ENCODE results near the gene SRF. TPM values are rescaled to one million over a fixed set of nuclear protein-coding genes. Genes with fewer than 3 reads are reported as not detected.

Gene SRF
- total RNA-seq, 1 experiment from 2014 or later, result 27.4 TPM

DNA sequence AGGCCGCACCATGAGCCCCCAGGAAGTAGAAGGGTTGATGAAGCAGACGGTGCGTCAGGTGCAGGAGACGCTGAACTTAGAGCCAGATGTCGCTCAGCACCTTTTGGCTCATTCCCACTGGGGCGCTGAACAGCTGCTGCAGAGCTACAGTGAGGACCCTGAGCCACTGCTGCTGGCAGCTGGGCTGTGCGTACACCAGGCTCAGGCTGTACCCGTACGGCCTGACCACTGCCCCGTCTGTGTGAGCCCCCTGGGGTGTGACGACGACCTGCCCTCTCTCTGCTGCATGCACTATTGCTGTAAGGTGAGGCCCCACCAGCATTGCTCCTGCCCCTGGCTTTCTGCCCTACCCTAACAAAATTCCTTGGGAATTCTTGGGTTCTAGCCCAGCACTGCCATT lies 45.1 kb downstream of the SRF start:
- Histone ChIP-seq H2AFZ (ENCODE audit: low read length) (no peak overlapping the region), H3K4me1 (ENCODE audit: low read length) (no peaks in the 10 kb centered on the region), H3K9me2 (replicated peaks; ENCODE audit: insufficient read depth, low read length) (no peaks in the 10 kb centered on the region), H3K4me2 (ENCODE audit: low read depth, low read length, poor library complexity, severe bottlenecking) (no peak overlapping the region), H3K4me3 (ENCODE audit: low read length) (no peak overlapping the region), H3K36me3 (ENCODE audit: insufficient read depth, low read length) (peaks cover 10% of the 10 kb centered on the region), H3K79me2 (ENCODE audit: low read length) (no peaks in the 10 kb centered on the region), H3K27ac (ENCODE audit: low read length) (no peak overlapping the region), H3K9me3 (ENCODE audit: low read length) (no peaks in the 10 kb centered on the region), H3K27me3 (ENCODE audit: low read length) (no peaks in the 10 kb centered on the region), H3K9ac (ENCODE audit: low read length) (no peak overlapping the region), H4K20me1 (ENCODE audit: insufficient read depth, low read depth, low read length) (no peaks in the 10 kb centered on the region)
- DNase-seq, result no peak

DNA sequence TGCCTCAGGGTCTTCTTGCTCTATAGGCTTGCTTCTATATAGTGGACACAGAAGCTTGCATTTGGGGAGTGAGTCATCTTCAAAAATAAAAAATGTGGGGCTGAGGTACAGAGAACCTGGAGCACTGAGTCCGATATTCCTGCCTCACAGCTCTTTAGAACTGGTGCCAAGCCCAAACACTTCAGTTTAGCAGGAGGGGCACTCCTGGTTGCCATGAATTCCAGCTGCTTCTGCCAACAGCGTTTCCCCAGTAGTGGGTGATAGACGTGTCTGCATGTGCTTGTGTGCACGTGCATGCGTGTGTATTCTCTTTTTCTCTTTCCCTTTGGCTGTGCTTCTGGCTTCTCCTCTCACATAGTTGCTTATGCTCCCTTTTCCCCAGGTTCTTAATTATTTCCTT lies 46.3 kb downstream of the SRF start:
- H3K27ac ChIP-seq (ENCODE audit: low read length), result no peak overlapping the region
- no peak overlapping the region for H3K4me2 ChIP-seq (ENCODE audit: low read depth, low read length, poor library complexity, severe bottlenecking)
- no peaks in the 10 kb centered on the region for H3K9me2 ChIP-seq (replicated peaks; ENCODE audit: insufficient read depth, low read length)
- H3K4me1 ChIP-seq (ENCODE audit: low read length), result no peaks in the 10 kb centered on the region
- H3K27me3 ChIP-seq (ENCODE audit: low read length), result no peaks in the 10 kb centered on the region
- peaks cover 10% of the 10 kb centered on the region for H3K36me3 ChIP-seq (ENCODE audit: insufficient read depth, low read length)
- no peaks in the 10 kb centered on the region for H3K9me3 ChIP-seq (ENCODE audit: low read length)
- no peak overlapping the region for H3K9ac ChIP-seq (ENCODE audit: low read length)
- no peak overlapping the region for H3K4me3 ChIP-seq (ENCODE audit: low read length)
- H4K20me1 ChIP-seq (ENCODE audit: insufficient read depth, low read depth, low read length), result no peaks in the 10 kb centered on the region
- no peak for DNase-seq
- H2AFZ ChIP-seq (ENCODE audit: low read length), result no peak overlapping the region
- H3K79me2 ChIP-seq (ENCODE audit: low read length), result no peaks in the 10 kb centered on the region

DNA sequence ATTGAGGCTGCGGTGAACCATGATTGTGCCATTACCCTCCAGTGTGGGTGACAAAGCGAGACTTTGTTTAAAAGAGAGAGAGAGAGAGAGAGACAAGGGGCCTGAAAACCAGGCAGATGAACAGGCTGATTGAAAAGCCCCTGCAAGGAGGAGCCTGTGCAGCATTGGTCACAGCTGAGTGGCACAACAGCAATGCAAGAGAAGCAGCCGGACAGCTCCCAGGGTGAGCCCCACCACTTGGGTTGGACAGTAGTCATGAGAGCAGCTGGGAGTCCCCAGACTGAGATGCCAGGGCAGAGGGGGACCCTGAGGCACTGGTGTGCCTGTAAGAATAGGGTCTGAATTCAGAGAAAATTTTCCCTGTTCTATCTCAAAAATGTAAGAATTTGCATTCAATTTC lies 48.0 kb downstream of the SRF start:
- H3K4me2 ChIP-seq (ENCODE audit: low read depth, low read length, poor library complexity, severe bottlenecking), result no peak overlapping the region
- peaks cover 13% of the 10 kb centered on the region for H3K36me3 ChIP-seq (ENCODE audit: insufficient read depth, low read length)
- no peak overlapping the region for H3K9ac ChIP-seq (ENCODE audit: low read length)
- no peaks in the 10 kb centered on the region for H3K79me2 ChIP-seq (ENCODE audit: low read length)
- no peaks in the 10 kb centered on the region for H3K27me3 ChIP-seq (ENCODE audit: low read length)
- H3K9me3 ChIP-seq (ENCODE audit: low read length), result no peaks in the 10 kb centered on the region
- H2AFZ ChIP-seq (ENCODE audit: low read length), result no peak overlapping the region
- no peak for DNase-seq
- no peaks in the 10 kb centered on the region for H3K9me2 ChIP-seq (replicated peaks; ENCODE audit: insufficient read depth, low read length)
- H3K4me3 ChIP-seq (ENCODE audit: low read length), result no peak overlapping the region
- H3K4me1 ChIP-seq (ENCODE audit: low read length), result peaks cover 6% of the 10 kb centered on the region
- H3K27ac ChIP-seq (ENCODE audit: low read length), result no peak overlapping the region
- H4K20me1 ChIP-seq (ENCODE audit: insufficient read depth, low read depth, low read length), result no peaks in the 10 kb centered on the region

DNA sequence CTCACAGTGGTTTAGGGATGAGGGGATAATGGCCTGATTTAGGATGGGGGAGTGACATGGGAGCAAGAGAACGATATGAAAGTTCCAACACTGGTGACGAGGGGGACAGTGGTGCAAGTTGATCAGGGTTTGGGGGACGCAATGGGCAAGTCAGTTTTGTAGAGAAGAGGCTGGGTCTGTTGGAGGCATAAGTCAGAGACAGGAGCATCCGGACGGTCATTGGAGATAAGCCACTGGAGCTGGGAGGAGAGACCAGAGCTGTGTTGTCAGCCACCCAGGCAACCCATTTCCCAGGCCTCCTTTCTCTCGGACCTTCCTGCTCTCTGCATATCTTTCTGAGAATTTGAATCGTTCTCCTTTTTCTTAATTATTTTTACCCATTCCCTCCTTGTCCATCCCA lies 48.7 kb downstream of the SRF start:
- Histone ChIP-seq H3K9me3 (ENCODE audit: low read length) (no peaks in the 10 kb centered on the region), H3K79me2 (ENCODE audit: low read length) (no peaks in the 10 kb centered on the region), H3K27ac (ENCODE audit: low read length) (no peak overlapping the region), H3K9me2 (replicated peaks; ENCODE audit: insufficient read depth, low read length) (no peaks in the 10 kb centered on the region), H4K20me1 (ENCODE audit: insufficient read depth, low read depth, low read length) (no peaks in the 10 kb centered on the region), H3K4me1 (ENCODE audit: low read length) (peaks cover 12% of the 10 kb centered on the region), H2AFZ (ENCODE audit: low read length) (no peak overlapping the region), H3K4me3 (ENCODE audit: low read length) (no peak overlapping the region), H3K36me3 (ENCODE audit: insufficient read depth, low read length) (peaks cover 14% of the 10 kb centered on the region), H3K27me3 (ENCODE audit: low read length) (no peaks in the 10 kb centered on the region), H3K4me2 (ENCODE audit: low read depth, low read length, poor library complexity, severe bottlenecking) (no peak overlapping the region), H3K9ac (ENCODE audit: low read length) (no peak overlapping the region)
- DNase-seq, result no peak

DNA sequence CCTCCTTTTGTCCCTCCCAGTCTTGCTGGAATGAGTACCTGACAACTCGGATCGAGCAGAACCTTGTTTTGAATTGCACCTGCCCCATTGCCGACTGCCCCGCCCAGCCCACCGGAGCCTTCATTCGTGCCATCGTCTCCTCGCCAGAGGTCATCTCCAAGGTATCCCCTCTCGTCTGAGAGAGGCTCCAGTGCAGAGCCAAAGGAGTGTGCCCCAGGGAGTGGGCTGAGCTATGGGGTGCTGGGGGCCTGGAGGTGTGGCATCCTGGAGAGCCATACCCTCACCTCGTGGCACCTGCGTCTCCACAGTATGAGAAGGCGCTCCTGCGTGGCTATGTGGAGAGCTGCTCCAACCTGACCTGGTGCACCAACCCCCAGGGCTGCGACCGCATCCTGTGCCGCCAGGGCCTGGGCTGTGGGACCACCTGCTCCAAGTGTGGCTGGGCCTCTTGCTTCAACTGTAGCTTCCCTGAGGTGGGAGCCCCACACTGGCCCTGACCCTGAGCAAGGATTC lies 49.4 kb downstream of the SRF start:
- no peak overlapping the region for H3K9ac ChIP-seq (ENCODE audit: low read length)
- no peak overlapping the region for H3K4me2 ChIP-seq (ENCODE audit: low read depth, low read length, poor library complexity, severe bottlenecking)
- H3K9me2 ChIP-seq (replicated peaks; ENCODE audit: insufficient read depth, low read length), result no peaks in the 10 kb centered on the region
- H3K9me3 ChIP-seq (ENCODE audit: low read length), result no peaks in the 10 kb centered on the region
- no peak overlapping the region for H2AFZ ChIP-seq (ENCODE audit: low read length)
- H3K27ac ChIP-seq (ENCODE audit: low read length), result no peak overlapping the region
- H3K4me1 ChIP-seq (ENCODE audit: low read length), result peaks cover 12% of the 10 kb centered on the region
- peaks cover 14% of the 10 kb centered on the region for H3K36me3 ChIP-seq (ENCODE audit: insufficient read depth, low read length)
- no peak overlapping the region for H3K4me3 ChIP-seq (ENCODE audit: low read length)
- no peaks in the 10 kb centered on the region for H3K27me3 ChIP-seq (ENCODE audit: low read length)
- H3K79me2 ChIP-seq (ENCODE audit: low read length), result no peaks in the 10 kb centered on the region; the same call in 1 of the 2 replicates
- DNase-seq, result no peak
- no peaks in the 10 kb centered on the region for H4K20me1 ChIP-seq (ENCODE audit: insufficient read depth, low read depth, low read length)

DNA sequence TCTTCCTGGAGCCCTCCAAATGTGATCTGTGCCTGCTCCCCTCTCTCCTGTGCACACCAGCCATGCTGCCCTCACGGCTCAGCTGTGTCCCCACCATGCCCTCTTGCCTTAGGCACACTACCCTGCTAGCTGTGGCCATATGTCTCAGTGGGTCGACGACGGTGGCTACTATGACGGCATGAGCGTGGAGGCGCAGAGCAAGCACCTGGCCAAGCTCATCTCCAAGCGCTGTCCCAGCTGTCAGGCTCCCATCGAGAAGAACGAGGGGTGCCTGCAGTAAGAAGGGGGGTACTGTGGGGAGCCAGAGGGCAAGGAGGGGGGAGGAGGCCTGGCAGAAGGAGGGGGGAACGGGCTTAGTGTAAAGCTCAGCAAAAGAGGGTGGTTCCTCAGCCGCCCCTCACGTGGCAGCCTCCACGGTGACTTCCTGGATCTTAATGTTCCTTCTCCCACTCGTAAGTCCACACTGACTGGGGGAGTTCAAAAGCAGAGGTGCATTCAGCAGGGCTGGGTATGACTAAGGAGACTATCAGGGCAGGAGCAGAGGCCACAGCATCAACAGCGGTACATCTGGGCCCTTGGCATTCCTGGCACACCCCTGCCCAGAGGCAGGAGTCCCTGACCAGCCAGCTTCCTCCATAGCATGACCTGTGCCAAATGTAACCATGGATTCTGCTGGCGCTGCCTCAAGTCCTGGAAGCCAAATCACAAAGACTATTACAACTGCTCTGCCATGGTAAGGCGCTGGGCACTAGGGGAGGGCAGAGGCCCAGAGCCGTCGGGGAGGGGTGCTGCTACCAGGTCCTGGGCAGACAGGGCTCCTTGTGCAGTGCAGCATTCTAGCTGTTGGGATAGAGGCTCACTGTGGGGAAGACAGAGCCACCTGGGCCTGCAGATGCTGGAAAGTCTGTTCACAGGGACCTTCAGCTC lies 50.2 kb downstream of the SRF start:
- H3K9me3 ChIP-seq (ENCODE audit: low read length), result no peaks in the 10 kb centered on the region
- no peaks in the 10 kb centered on the region for H3K27me3 ChIP-seq (ENCODE audit: low read length)
- DNase-seq, result no peak
- no peak overlapping the region for H3K9ac ChIP-seq (ENCODE audit: low read length)
- no peaks in the 10 kb centered on the region for H3K9me2 ChIP-seq (replicated peaks; ENCODE audit: insufficient read depth, low read length)
- peaks cover 12% of the 10 kb centered on the region for H3K4me1 ChIP-seq (ENCODE audit: low read length)
- peaks cover 14% of the 10 kb centered on the region for H3K36me3 ChIP-seq (ENCODE audit: insufficient read depth, low read length)
- no peak overlapping the region for H2AFZ ChIP-seq (ENCODE audit: low read length)
- H3K4me2 ChIP-seq (ENCODE audit: low read depth, low read length, poor library complexity, severe bottlenecking), result no peak overlapping the region
- H3K27ac ChIP-seq (ENCODE audit: low read length), result no peak overlapping the region
- H4K20me1 ChIP-seq (ENCODE audit: insufficient read depth, low read depth, low read length), result no peaks in the 10 kb centered on the region
- no peak overlapping the region for H3K4me3 ChIP-seq (ENCODE audit: low read length)
- peaks cover under 1% of the 10 kb centered on the region; the same call in 1 of the 2 replicates for H3K79me2 ChIP-seq (ENCODE audit: low read length)

DNA sequence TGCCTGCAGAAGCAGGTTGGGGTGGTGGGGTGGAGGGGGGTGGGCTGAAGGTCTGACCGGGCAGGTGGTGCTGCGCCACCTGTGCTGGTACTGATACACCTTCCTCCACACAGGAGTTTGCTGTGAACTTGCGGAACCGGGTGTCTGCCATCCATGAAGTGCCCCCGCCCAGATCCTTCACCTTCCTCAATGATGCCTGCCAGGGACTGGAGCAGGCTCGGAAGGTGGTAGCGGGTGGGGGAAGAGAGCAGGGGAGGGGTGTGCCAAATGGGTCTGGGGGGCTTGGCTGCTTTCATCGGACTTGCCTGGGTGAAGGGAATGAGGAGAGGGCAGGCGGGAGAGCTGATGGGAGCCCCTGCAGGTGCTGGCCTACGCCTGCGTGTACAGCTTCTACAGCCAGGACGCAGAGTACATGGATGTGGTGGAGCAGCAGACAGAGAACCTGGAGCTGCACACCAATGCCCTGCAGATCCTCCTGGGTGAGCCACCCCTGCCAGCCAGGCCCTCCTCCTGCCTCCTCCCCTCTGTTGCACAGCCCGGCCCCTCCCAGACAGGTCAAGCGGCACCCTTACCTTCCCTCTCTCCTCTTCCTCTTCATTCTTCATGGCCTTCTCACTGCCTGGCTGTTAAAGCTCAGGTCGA lies 51.5 kb downstream of the SRF start:
- H3K27ac ChIP-seq (ENCODE audit: low read length), result no peak overlapping the region
- peaks cover 12% of the 10 kb centered on the region for H3K4me1 ChIP-seq (ENCODE audit: low read length)
- no peaks in the 10 kb centered on the region for H3K9me3 ChIP-seq (ENCODE audit: low read length)

DNA sequence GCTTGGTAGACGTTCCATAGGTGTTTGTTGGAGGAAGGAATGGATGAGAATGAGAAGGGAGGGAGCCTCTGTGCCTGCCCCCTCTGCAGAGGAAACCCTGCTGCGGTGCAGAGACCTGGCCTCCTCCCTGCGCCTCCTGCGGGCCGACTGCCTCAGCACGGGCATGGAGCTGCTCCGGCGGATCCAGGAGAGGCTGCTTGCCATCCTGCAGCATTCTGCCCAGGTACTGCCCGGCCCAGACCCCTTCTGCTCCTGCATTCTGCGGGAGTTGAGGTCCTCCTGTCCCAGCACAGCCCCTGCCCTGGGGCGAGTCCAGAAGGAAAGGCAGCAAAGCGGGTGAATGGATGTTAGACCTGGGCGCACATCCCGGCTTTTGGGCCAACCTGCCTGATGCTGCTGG lies 52.1 kb downstream of the SRF start:
- H3K27me3 ChIP-seq (ENCODE audit: low read length), result no peaks in the 10 kb centered on the region
- no peak overlapping the region for H2AFZ ChIP-seq (ENCODE audit: low read length)
- no peaks in the 10 kb centered on the region for H4K20me1 ChIP-seq (ENCODE audit: insufficient read depth, low read depth, low read length)
- no peaks in the 10 kb centered on the region for H3K9me3 ChIP-seq (ENCODE audit: low read length)
- peaks cover 7% of the 10 kb centered on the region; the same call in 1 of the 2 replicates for H3K36me3 ChIP-seq (ENCODE audit: insufficient read depth, low read length)
- H3K4me3 ChIP-seq (ENCODE audit: low read length), result no peak overlapping the region
- H3K9ac ChIP-seq (ENCODE audit: low read length), result no peak overlapping the region
- peaks cover 10% of the 10 kb centered on the region for H3K79me2 ChIP-seq (ENCODE audit: low read length)
- no peaks in the 10 kb centered on the region for H3K9me2 ChIP-seq (replicated peaks; ENCODE audit: insufficient read depth, low read length)
- no peak overlapping the region for H3K27ac ChIP-seq (ENCODE audit: low read length)
- no peak for DNase-seq
- H3K4me1 ChIP-seq (ENCODE audit: low read length), result peaks cover 14% of the 10 kb centered on the region
- H3K4me2 ChIP-seq (ENCODE audit: low read depth, low read length, poor library complexity, severe bottlenecking), result no peak overlapping the region

More for the DNA sequence above, 51.5 kb downstream of the SRF start:
- Histone ChIP-seq H3K27me3 (ENCODE audit: low read length) (no peaks in the 10 kb centered on the region), H4K20me1 (ENCODE audit: insufficient read depth, low read depth, low read length) (no peaks in the 10 kb centered on the region), H3K79me2 (ENCODE audit: low read length) (peaks cover 4% of the 10 kb centered on the region; the same call in 1 of the 2 replicates), H3K9me2 (replicated peaks; ENCODE audit: insufficient read depth, low read length) (no peaks in the 10 kb centered on the region), H3K9ac (ENCODE audit: low read length) (no peak overlapping the region), H3K36me3 (ENCODE audit: insufficient read depth, low read length) (peaks cover 10% of the 10 kb centered on the region), H3K4me2 (ENCODE audit: low read depth, low read length, poor library complexity, severe bottlenecking) (no peak overlapping the region), H2AFZ (ENCODE audit: low read length) (no peak overlapping the region), H3K4me3 (ENCODE audit: low read length) (no peak overlapping the region)
- no peak for DNase-seq
